ENCODE data around the gene GLDC. TPM values are rescaled to one million over a fixed set of nuclear protein-coding genes. Genes with fewer than 3 reads are reported as not detected.

Gene GLDC
- total RNA-seq, 1 experiment from 2014 or later = 5.5 TPM

DNA sequence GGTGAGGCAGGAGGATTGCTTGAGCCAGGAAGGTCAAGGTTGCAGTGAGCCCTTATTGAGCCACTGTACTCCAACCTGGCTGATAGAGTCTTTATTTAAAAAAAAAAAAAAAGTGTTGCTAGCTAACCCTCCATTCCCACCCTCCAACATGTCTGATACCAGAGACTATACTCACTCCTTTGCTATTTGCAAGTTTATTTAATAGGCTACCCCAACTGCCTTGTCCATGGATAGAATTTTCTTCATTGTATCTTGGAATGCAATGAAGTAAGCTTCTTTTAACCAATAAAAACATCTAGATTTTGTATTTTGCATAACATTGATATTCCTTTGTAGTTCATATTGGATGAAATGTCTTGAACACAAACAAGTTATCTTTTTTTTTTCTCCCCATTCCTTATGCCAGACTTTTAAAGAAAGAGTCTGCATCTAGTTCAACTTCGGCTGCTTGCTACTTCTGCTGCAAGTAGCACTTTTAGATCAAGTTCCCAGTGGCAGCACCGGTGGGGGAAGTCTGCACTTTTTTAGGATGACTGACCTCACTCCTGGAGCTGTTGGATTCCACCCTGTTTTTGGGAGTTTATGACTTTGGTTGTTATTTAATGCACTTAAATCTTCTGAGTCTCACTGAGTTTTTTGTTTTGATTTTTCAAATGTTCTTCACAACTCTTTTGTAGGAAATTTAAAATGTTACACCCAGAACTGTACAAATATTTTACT lies 120.0 kb downstream of the GLDC start:
- no peak for DNase-seq (ENCODE audit: extremely low read depth, low read depth)

DNA sequence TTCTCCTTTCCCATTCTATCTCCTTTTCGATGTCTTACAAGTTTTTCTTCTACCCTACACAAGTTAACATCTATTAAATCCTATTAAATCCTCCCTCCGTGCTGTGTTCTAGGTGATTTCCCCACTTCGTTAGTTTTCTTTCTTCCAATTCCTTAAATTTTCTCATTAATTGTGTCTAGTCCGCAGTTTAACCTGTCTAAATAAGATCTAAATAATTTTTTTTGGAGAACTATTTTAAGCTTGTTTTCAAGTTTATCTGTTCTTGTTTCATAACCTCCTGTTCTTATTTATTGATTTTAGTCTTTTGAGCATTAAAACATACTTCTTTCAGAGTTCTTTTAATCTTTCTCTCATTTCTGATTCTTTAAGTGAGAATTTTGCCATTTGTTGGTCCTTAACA lies 123.3 kb downstream of the GLDC start:
- no peak for DNase-seq (ENCODE audit: extremely low read depth, low read depth)

DNA sequence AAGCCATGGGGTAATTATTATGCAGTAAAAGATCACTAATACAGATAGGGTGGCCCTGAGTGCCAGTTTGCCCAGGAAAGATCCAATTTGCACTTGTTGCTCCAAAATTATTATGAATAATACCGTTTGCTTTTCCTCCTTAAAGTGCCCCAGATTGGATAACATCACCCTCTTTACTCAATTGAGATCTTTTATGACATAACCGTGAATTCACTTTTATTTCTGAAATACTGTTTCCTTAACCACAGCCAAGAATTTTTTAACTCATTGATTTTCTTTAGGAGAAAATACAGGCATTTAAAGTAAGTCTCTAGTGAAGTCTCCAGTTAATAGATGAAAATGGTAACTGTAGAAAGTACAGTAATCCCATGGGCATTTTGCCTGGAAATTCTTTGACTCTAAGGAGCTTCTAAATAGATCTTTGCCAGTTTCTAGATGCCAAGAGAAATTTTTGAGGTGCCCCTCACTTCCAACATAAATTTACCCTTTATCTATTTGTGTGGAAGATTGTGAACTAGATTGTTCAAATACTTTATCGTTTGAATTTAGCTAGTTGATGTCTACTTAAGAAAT lies 133.4 kb downstream of the GLDC start:
- DNase-seq (ENCODE audit: extremely low read depth, low read depth) = no peak

DNA sequence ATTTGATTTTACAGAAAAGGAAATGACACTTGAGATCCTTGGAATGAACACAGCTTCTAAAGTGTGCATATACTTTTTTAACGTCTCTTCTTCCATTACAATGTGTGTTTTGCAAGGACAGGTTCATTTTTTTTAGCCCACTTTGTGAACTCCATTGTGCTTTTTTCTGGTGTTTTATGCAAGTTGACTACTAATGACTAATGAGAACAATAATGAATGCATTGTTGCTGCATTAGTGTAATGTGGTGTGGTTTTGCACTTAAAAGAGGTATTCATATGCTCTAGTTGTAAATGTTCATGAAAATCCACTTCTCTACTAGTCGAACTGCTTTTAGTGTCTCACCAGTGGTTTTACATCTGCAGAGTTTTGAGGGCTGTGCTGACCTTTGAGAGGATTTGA lies 139.0 kb downstream of the GLDC start:
- no peak for DNase-seq (ENCODE audit: extremely low read depth, low read depth)

DNA sequence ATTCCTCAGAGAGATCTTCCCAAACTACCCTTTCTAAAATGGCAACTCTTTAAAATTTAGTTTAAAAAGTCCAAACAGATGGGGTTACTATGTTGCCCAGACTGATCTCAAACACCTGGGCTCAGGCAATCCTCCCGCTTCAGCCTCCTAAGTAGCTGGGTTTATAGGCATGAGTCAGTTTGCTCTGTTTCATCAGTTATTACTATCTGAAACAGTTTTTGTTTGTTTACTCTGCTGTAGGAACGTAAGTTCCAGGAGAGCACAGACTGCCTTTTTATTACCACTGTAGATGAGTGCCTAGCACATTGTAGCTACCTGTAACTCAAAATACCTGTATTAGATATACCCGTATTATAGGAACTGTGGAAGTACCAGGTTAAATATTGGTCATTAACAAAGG lies 143.1 kb downstream of the GLDC start:
- DNase-seq (ENCODE audit: extremely low read depth, low read depth) = no peak

GRCh38 chr9:6501526-6502210 lies 143.9 kb downstream of the GLDC start:
- DNase-seq (ENCODE audit: extremely low read depth, low read depth) = no peak

GRCh38 chr9:6498982-6499381 lies 146.5 kb downstream of the GLDC start:
- DNase-seq (ENCODE audit: extremely low read depth, low read depth) = no peak

DNA sequence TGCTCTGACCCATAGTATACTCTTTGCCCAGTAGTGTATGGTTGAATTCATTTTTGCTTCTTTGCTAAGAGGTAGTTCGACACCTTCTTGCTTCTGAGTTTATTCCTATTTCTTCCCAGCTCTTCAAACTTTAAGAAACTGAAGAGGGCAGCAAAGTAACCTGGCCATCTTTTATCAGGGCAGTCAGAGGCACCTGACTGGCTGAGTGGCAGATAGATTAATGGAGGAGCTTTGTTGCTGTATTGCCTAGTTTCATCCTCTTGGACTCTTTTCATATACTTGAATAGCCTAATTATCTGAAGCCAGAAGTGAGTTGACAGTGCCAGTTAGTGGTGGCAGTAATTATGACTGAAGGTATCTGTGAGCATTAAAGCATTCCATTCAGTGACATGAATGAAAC lies 150.1 kb downstream of the GLDC start:
- no peak for DNase-seq (ENCODE audit: extremely low read depth, low read depth)

GRCh38 chr9:6490863-6491262 lies 154.7 kb downstream of the GLDC start:
- no peak for DNase-seq (ENCODE audit: extremely low read depth, low read depth)

GRCh38 chr9:6489099-6489498 lies 156.4 kb downstream of the GLDC start:
- DNase-seq (ENCODE audit: extremely low read depth, low read depth) = no peak

DNA sequence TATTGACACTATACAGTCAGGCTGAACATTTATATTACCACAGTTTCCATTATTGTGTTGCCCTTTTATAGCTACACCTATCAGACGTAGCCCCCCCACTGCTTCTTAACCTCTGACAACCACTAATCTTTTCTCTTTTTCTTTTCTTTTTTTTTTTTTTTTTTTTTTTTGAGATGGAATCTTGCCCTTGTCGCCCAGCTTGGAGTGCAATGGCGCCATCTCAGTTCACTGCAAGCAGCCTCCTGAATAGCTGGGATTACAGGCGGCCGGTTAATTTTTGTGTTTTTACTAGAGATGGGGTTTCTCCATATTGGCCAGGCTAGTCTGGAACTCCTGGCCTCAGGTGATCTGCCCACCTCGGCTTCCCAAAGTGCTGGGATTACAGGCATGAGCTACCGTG lies 157.1 kb downstream of the GLDC start:
- no peak for DNase-seq (ENCODE audit: extremely low read depth, low read depth)

DNA sequence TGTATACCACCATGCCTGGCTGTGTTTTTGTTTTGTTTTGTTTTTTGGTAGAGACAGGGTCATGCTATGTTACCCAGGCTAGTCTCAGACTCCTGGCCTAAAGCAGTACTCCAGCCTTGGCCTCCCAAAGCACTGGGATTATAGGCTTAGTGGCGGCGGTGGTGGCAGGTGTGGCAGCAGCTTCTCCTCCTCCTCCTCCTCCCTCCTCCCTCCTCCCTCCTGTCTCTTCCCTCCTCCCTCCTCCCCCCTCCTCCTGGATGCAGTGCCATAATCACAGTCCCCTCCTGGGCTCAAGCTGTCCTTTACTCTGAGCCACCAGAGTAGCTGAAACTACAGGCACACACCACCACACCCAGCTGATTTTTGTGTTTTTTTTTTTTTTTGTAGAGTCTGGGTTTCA lies 161.3 kb downstream of the GLDC start:
- DNase-seq (ENCODE audit: extremely low read depth, low read depth) = no peak

Small RNA genes within 50 kb of the gene (small RNA-seq; reads per million reads assigned to genes)
- gene RN7SL123P = 0 reads per million in 2 experiments
- gene RN7SL25P = 0 reads per million in 2 experiments

Other genes starting within 250 kb of the GLDC start
- gene UHRF2, start 232.5 kb downstream of the GLDC start, total RNA-seq (2014; rRNA removed; shearing (Covaris generic)) = 43.5 and 45.8 TPM in 2 replicates
- gene KDM4C, start 112.2 kb upstream of the GLDC start, total RNA-seq (2014; rRNA removed; shearing (Covaris generic)) = 10.5 and 13.5 TPM in 2 replicates